Neutrophil (primary cell): ENCODE measurements around the gene THAP12.
"Not testable (repeated sequence)": the region's sequence is repeated elsewhere in the genome, so short reads cannot be mapped to it uniquely, and the experiment has no call there.

Experiments used
- H3K27ac ChIP-seq: fragments of 200-600 bp; sonication (generic); 2 replicates; pipeline ENCODE4 v1.5.1; 2016; ENCODE audit warnings: mild to moderate bottlenecking, moderate library complexity
- H3K27me3 ChIP-seq: fragments of 200-600 bp; sonication (generic); 2 replicates; pipeline ENCODE4 v1.6.0; 2016; ENCODE audit warnings: mild to moderate bottlenecking
- H3K36me3 ChIP-seq: fragments of 200-600 bp; sonication (generic); 2 replicates; pipeline ENCODE4 v1.5.1; 2017
- H3K4me1 ChIP-seq, 2 experiments: fragments of 200-600 bp in 1 of 2; sonication (generic) in 1 of 2; 1 replicate in 1 of 2; 2 replicates in 1 of 2; pipeline versions ENCODE4 v1.5.1 to v1.6.1; 2013 to 2016; ENCODE audit warnings: low read depth in 1 of 2, low read length in 1 of 2, mild to moderate bottlenecking in 1 of 2, moderate library complexity in 1 of 2; ENCODE audit not compliant: control insufficient read depth in 1 of 2, insufficient read depth in 1 of 2
- H3K4me3 ChIP-seq, 2 experiments: fragments of 200-600 bp in 1 of 2; sonication (generic) in 1 of 2; 1 replicate in 1 of 2; 2 replicates in 1 of 2; pipeline ENCODE4 v1.5.1; 2013 to 2016; ENCODE audit warnings: low read depth in 1 of 2, low read length in 1 of 2, mild to moderate bottlenecking in 1 of 2, moderate library complexity in 1 of 2
- H3K9me3 ChIP-seq: fragments of 200-600 bp; sonication (generic); 2 replicates; pipeline ENCODE4 v1.5.1; 2016
- TF ChIP-seq, protein P1 (sequence below): fragments of 200-600 bp; sonication (generic); IDR thresholded peaks from 2 replicates; pipeline ENCODE4 v1.5.1; 2016; ENCODE audit warnings: antibody characterized with exemption

THAP12 gene

DNA sequence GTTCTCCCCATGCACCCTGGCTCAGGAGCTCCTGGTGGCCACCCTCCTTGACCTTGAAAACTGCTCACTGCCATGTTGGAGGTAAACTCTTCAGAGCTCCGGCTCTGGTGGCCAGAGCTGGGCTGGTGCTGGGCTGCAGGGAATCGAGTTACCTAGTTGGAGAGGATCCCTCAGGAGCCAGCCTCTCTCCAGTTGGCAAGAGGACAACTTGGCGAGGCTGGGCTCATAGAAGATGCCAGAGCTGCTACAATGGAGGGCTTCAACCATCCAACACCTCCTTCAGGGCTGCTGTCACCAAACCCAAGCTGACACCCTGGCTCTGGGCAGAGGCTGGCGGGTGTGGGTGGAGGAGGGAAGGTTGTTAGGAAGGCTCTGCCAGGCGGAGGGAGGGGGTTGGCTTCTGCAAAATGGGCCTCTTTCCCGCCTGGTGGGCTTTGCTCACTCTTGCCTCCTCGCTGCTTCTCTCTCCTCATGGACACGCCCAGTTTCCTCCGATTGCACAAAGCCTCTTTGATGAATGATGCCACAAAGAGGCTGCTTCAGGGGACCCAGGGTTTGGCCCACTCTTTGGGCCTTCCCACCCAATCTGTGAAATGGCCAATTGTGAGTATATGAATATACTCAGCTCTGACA lies 53.1 kb downstream of the THAP12 start:
- no peaks in the 10 kb centered on the region for H3K9me3 ChIP-seq

DNA sequence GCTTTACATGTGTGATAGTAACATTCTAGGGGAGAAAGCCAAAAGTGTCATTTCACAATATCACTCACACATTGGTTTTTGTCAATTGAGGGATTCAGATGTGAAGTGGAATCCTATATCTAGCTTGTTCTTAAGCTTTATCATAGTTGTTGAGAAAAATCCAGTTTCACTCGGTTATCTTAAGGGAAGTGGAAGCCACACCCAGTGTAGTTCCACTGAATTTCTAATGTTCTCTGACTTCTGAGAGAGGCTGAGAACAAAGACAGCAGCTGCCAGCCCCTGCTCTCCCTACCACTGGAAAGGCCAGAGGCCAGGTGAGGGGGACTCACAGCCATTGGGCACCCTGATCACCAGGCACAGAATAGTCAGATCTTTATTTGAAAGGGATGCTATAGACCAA lies 53.7 kb downstream of the THAP12 start:
- no peaks in the 10 kb centered on the region for H3K36me3 ChIP-seq
- no peak overlapping the region for H3K4me3 ChIP-seq
- TF ChIP-seq, protein P1, sequence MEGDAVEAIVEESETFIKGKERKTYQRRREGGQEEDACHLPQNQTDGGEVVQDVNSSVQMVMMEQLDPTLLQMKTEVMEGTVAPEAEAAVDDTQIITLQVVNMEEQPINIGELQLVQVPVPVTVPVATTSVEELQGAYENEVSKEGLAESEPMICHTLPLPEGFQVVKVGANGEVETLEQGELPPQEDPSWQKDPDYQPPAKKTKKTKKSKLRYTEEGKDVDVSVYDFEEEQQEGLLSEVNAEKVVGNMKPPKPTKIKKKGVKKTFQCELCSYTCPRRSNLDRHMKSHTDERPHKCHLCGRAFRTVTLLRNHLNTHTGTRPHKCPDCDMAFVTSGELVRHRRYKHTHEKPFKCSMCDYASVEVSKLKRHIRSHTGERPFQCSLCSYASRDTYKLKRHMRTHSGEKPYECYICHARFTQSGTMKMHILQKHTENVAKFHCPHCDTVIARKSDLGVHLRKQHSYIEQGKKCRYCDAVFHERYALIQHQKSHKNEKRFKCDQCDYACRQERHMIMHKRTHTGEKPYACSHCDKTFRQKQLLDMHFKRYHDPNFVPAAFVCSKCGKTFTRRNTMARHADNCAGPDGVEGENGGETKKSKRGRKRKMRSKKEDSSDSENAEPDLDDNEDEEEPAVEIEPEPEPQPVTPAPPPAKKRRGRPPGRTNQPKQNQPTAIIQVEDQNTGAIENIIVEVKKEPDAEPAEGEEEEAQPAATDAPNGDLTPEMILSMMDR, result no peak
- H3K4me1 ChIP-seq, result no peaks in the 10 kb centered on the region
- no peak overlapping the region for H3K27ac ChIP-seq
- no peaks in the 10 kb centered on the region for H3K9me3 ChIP-seq
- peaks cover 30% of the 10 kb centered on the region for H3K27me3 ChIP-seq

More for the DNA sequence above, 53.1 kb downstream of the THAP12 start:
- no peaks in the 10 kb centered on the region for H3K4me1 ChIP-seq
- no peak overlapping the region for H3K27ac ChIP-seq
- TF ChIP-seq, protein P1, result no peak
- no peaks in the 10 kb centered on the region for H3K36me3 ChIP-seq
- H3K27me3 ChIP-seq, result peaks cover 24% of the 10 kb centered on the region
- H3K4me3 ChIP-seq, result no peak overlapping the region

DNA sequence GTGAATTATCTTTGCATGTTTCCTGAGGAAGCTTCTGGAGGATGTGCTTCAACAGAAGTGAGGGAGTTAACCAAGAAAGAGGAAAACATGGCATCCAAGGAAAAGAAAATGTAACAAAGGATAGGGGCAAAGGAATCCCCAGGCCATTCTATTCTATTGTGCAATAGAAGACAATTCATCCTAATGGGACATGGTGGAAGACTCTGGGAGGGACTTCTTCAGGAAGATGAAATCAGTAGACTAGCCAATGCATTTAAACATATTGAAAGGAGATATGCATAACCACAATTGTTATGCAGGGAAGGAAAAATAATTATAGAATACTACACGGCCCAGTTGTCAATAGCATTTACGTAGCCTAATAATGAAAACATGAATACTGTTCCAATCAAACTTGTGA lies 55.7 kb downstream of the THAP12 start:
- Histone ChIP-seq H3K9me3 (no peaks in the 10 kb centered on the region), H3K36me3 (no peaks in the 10 kb centered on the region), H3K27me3 (peaks cover 51% of the 10 kb centered on the region), H3K4me3 (no peak overlapping the region), H3K4me1 (no peaks in the 10 kb centered on the region), H3K27ac (no peak overlapping the region)
- TF ChIP-seq, protein P1, result no peak

DNA sequence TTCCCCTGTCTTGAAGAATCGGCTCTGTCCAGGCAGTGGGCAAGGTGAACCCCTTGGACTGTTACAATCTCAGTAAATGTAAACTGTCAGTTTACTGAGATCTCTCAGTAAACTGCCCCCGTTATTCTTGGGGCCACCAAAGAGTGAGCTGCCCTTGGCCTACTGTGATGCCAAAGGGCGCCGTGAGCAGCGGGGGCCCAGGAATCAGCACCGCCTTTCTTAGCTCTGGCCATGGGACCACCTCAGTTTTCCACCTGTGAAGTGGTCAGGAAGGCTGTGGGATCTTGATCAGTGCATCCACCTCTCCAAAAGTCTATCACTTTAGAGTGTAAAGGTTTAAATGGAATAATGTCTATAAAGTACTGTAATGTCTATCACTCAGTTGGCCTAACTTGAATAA lies 57.1 kb downstream of the THAP12 start:
- Histone ChIP-seq H3K27me3 (peaks cover 64% of the 10 kb centered on the region), H3K4me3 (no peak overlapping the region), H3K9me3 (no peaks in the 10 kb centered on the region), H3K27ac (no peak overlapping the region), H3K36me3 (no peaks in the 10 kb centered on the region), H3K4me1 (no peaks in the 10 kb centered on the region)
- TF ChIP-seq, protein P1, result no peak

DNA sequence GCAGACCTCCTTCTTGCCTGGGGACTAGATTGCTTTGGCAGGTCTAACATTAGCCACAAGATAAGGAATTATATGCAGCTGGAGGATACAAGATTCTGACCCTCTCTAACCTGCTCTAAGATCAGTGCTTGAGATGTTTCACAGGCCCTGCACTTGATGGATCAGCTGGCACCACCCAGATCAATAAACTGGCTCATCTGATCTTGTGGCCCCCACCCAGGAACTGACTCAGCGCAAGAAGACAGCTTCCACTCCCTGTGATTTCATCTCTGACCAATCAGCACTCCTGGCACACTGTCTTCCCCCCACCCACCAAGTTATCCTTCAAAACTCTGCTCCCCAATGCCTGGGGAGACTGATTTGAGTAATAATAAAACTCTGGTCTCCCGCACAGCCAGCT lies 57.6 kb downstream of the THAP12 start:
- H3K27me3 ChIP-seq, result peaks cover 65% of the 10 kb centered on the region
- H3K4me1 ChIP-seq, H3K9me3 ChIP-seq, H3K27ac ChIP-seq, H3K36me3 ChIP-seq, H3K4me3 ChIP-seq: not testable (repeated sequence)

DNA sequence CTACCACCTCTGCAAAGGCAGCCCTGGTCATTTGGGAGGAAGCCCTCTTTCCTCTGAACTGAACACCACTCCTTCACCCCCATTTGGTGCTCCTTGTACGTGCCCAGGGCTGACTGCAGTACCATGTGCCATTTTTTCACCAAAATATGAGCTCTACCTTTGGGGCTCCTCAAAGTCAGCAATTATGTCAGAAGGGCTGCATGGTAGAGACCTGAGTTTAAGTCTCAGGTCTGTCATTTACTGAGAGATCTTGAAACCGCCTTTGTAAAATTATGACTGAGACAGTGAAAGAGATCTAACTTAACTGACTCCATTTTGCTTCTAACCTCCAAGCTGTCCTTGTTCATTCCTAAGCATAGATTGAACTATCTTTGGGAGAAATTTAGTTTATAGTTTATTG lies 58.0 kb downstream of the THAP12 start:
- TF ChIP-seq, protein P1, result no peak
- no peak overlapping the region for H3K4me3 ChIP-seq
- no peaks in the 10 kb centered on the region for H3K9me3 ChIP-seq
- H3K36me3 ChIP-seq, result no peaks in the 10 kb centered on the region
- H3K27ac ChIP-seq, result no peak overlapping the region
- H3K4me1 ChIP-seq, result no peaks in the 10 kb centered on the region
- H3K27me3 ChIP-seq, result peaks cover 65% of the 10 kb centered on the region
